Neural cell (in vitro differentiated cells): ENCODE results near the gene CACNA1C.

Source experiments
- EP300 ChIP-seq: fragments of 450-650 bp; conservative IDR thresholded peaks from 2 replicates; pipeline ENCODE4 v1.6.1; 2014; ENCODE audit warnings: antibody characterized with exemption, mild to moderate bottlenecking, moderate library complexity; ENCODE audit not compliant: poor library complexity, severe bottlenecking
- SMC3 ChIP-seq: fragments of 450-650 bp; conservative IDR thresholded peaks from 2 replicates; pipeline ENCODE4 v1.6.1; 2014; ENCODE audit warnings: antibody characterized with exemption, mild to moderate bottlenecking, moderate library complexity; ENCODE audit not compliant: poor library complexity
- TAF1 ChIP-seq: IDR thresholded peaks from 2 replicates; pipeline ENCODE4 v1.6.1; 2012; ENCODE audit warnings: low read depth
- TF ChIP-seq, protein P1 (sequence below): fragments of 450-650 bp; IDR thresholded peaks from 2 replicates; pipeline ENCODE4 v1.5.1; 2014; ENCODE audit warnings: antibody characterized with exemption, mild to moderate bottlenecking, moderate library complexity; ENCODE audit not compliant: poor library complexity, severe bottlenecking

GRCh38 chr12:2222691-2223090, 169.9 kb downstream of the CACNA1C start:
- no peak for TF ChIP-seq SMC3
- no peak for TF ChIP-seq TAF1
- TF ChIP-seq, protein P1, sequence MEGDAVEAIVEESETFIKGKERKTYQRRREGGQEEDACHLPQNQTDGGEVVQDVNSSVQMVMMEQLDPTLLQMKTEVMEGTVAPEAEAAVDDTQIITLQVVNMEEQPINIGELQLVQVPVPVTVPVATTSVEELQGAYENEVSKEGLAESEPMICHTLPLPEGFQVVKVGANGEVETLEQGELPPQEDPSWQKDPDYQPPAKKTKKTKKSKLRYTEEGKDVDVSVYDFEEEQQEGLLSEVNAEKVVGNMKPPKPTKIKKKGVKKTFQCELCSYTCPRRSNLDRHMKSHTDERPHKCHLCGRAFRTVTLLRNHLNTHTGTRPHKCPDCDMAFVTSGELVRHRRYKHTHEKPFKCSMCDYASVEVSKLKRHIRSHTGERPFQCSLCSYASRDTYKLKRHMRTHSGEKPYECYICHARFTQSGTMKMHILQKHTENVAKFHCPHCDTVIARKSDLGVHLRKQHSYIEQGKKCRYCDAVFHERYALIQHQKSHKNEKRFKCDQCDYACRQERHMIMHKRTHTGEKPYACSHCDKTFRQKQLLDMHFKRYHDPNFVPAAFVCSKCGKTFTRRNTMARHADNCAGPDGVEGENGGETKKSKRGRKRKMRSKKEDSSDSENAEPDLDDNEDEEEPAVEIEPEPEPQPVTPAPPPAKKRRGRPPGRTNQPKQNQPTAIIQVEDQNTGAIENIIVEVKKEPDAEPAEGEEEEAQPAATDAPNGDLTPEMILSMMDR: no peak
- TF ChIP-seq EP300: no peak
